Activated CD8-positive, alpha-beta memory T cell treated with anti-CD3 and anti-CD28 coated beads for 1 hour (primary cell): ENCODE data around the gene HPCAL1.

Experiments used
- DNase-seq, 2 donors: peaks; one replicate each; pipeline ENCODE4 v3.0.0-alpha.2; 2020; ENCODE audit warnings: low read depth in 1 of 2; ENCODE audit errors: extremely low read depth in 1 of 2

HPCAL1 gene

GRCh38 chr2:10300997-10301940 is 1.4 kb upstream of the HPCAL1 start:
- no peak for DNase-seq

GRCh38 chr2:10301941-10302478 is 694 bp upstream of the HPCAL1 start:
- DNase-seq = no peak

GRCh38 chr2:10303181-10303693 is 533 bp downstream of the HPCAL1 start:
- DNase-seq = no peak

- DNase-seq = no peak
Measured at GRCh38 chr2:10303694-10304378, 1.1 kb downstream of the HPCAL1 start.

- no peak for DNase-seq
Measured at GRCh38 chr2:10304458-10305253, 2.0 kb downstream of the HPCAL1 start.

GRCh38 chr2:10305254-10305635 is 2.5 kb downstream of the HPCAL1 start:
- no peak for DNase-seq

GRCh38 chr2:10305715-10306114 is 3.0 kb downstream of the HPCAL1 start:
- no peak for DNase-seq

GRCh38 chr2:10306901-10307463 is 4.3 kb downstream of the HPCAL1 start:
- DNase-seq = no peak

GRCh38 chr2:10307561-10308156 is 5.0 kb downstream of the HPCAL1 start:
- no peak for DNase-seq

- DNase-seq = no peak
Measured at GRCh38 chr2:10308866-10309265, 6.2 kb downstream of the HPCAL1 start.

- no peak for DNase-seq
Measured at GRCh38 chr2:10309286-10309685, 6.6 kb downstream of the HPCAL1 start.

GRCh38 chr2:10310309-10310888 is 7.7 kb downstream of the HPCAL1 start:
- DNase-seq = no peak

- no peak for DNase-seq
Measured at GRCh38 chr2:10311736-10312135, 9.0 kb downstream of the HPCAL1 start.

GRCh38 chr2:10312437-10312957 is 9.8 kb downstream of the HPCAL1 start:
- DNase-seq = no peak

- DNase-seq = no peak
Measured at GRCh38 chr2:10316336-10316735, 13.6 kb downstream of the HPCAL1 start.

- no peak for DNase-seq
Measured at GRCh38 chr2:10316860-10317259, 14.2 kb downstream of the HPCAL1 start.

GRCh38 chr2:10317646-10318045 is 14.9 kb downstream of the HPCAL1 start:
- DNase-seq = no peak

GRCh38 chr2:10318345-10318744 is 15.6 kb downstream of the HPCAL1 start:
- no peak for DNase-seq

- no peak for DNase-seq
Measured at GRCh38 chr2:10319892-10320574, 17.3 kb downstream of the HPCAL1 start.
